Type B pancreatic cell (in vitro differentiated cells): ENCODE results near the gene EFNA5. TPM values are rescaled to one million over a fixed set of nuclear protein-coding genes. Genes with fewer than 3 reads are reported as not detected.

Source experiments
- DNase-seq: peaks from one replicate; pipeline ENCODE4 v3.0.0; 2021; ENCODE audit warnings: mixed read lengths; ENCODE audit not compliant: unreplicated experiment; ENCODE audit errors: extremely low spot score
- H3K27ac Mint-ChIP-seq: 2 replicates; pipeline ENCODE4 v1.8.0; 2021; ENCODE audit warnings: mild to moderate bottlenecking, mixed read lengths
- H3K27me3 Mint-ChIP-seq: 2 replicates; pipeline ENCODE4 v1.8.0; 2021; ENCODE audit warnings: mixed read lengths
- H3K36me3 Mint-ChIP-seq: 2 replicates; pipeline ENCODE4 v1.8.0; 2021; ENCODE audit warnings: mixed read lengths
- H3K4me1 Mint-ChIP-seq: one replicate; pipeline ENCODE4 v1.8.0; 2021; ENCODE audit warnings: mixed read lengths; ENCODE audit not compliant: unreplicated experiment
- H3K4me3 Mint-ChIP-seq: 2 replicates; pipeline ENCODE4 v1.8.0; 2021; ENCODE audit warnings: mild to moderate bottlenecking, mixed read lengths
- H3K9me3 Mint-ChIP-seq: 2 replicates; pipeline ENCODE4 v1.8.0; 2021; ENCODE audit warnings: mixed read lengths
- total RNA-seq: library from RNA; stranded (reverse); gene quantifications from 2 replicates; pipeline ENCODE4 v1.2.1, GENCODE V29; 2021; ENCODE audit warnings: low replicate concordance
- TF ChIP-seq, protein P1 (sequence below): fragments of 200-600 bp; sonication (generic); conservative IDR thresholded peaks from 2 replicates; pipeline ENCODE4 v1.5.0; 2021; ENCODE audit warnings: antibody characterized with exemption, mild to moderate bottlenecking

EFNA5 gene
- total RNA-seq, 1 donor from 2014 or later = 65.0 TPM

DNA sequence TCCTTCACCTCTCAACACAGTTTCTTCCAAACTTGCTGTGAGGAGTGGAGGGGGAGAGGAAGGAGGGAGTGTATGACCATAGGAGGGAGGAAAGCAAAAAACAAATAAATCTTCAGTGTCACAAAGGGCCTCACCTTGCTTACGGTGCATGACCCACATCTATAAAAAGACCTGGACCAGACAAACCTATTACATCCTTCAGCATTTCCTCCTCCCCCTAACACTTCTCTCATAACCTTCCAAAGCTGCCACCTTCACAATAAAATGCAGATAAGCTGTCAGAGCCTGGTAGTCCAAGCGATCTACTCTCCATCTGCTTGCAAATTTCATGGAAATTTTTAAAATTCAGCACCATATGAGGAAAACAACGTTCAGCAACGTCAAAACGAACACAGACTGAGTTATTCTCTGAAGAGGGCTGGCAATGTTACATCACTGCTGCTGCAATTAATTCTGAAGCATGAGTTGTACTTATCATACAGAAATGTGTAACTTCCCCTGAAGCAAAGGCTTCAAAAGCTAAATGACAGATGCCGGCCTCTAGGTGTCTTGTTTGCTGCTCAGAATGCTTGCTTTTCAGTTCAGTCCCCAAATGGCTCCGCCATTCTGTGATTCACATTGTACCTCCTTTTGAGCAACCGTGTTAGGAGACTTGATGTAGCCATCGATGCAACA lies 62.9 kb downstream of the EFNA5 start:
- TF ChIP-seq, protein P1, sequence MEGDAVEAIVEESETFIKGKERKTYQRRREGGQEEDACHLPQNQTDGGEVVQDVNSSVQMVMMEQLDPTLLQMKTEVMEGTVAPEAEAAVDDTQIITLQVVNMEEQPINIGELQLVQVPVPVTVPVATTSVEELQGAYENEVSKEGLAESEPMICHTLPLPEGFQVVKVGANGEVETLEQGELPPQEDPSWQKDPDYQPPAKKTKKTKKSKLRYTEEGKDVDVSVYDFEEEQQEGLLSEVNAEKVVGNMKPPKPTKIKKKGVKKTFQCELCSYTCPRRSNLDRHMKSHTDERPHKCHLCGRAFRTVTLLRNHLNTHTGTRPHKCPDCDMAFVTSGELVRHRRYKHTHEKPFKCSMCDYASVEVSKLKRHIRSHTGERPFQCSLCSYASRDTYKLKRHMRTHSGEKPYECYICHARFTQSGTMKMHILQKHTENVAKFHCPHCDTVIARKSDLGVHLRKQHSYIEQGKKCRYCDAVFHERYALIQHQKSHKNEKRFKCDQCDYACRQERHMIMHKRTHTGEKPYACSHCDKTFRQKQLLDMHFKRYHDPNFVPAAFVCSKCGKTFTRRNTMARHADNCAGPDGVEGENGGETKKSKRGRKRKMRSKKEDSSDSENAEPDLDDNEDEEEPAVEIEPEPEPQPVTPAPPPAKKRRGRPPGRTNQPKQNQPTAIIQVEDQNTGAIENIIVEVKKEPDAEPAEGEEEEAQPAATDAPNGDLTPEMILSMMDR = peak; percentile 33
- Mint-ChIP-seq H3K27ac (no peak overlapping the region), H3K4me1 (peaks cover 57% of the 10 kb centered on the region), H3K4me3 (peak overlapping the region; percentile 44), H3K36me3 (no peaks in the 10 kb centered on the region), H3K9me3 (peaks cover 5% of the 10 kb centered on the region), H3K27me3 (no peaks in the 10 kb centered on the region)
- DNase-seq = no peak

DNA sequence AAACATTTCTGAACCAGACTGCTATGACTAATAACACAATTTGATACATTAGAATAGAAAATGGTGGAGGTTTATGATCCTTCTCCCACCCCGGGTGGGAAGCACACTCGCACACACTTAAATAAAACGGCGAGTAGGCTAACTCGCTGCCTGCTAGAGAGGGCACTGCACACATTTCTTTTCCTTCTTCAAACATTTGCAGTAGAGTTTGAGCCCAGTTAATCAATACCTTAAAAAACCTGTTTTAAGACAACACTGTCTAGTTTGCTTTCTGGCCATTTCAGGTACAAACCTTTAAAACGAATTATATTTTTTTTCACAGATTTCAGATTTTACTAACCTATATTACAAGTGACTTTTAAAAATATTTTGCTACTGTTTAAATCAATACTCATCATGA lies 63.5 kb downstream of the EFNA5 start:
- no peaks in the 10 kb centered on the region for H3K36me3 Mint-ChIP-seq
- no peak for DNase-seq
- TF ChIP-seq, protein P1 = no peak
- H3K27me3 Mint-ChIP-seq = no peaks in the 10 kb centered on the region
- H3K4me1 Mint-ChIP-seq = peaks cover 60% of the 10 kb centered on the region
- peaks cover 5% of the 10 kb centered on the region for H3K9me3 Mint-ChIP-seq
- H3K27ac Mint-ChIP-seq = no peak overlapping the region
- peak overlapping the region; percentile 44 for H3K4me3 Mint-ChIP-seq

DNA sequence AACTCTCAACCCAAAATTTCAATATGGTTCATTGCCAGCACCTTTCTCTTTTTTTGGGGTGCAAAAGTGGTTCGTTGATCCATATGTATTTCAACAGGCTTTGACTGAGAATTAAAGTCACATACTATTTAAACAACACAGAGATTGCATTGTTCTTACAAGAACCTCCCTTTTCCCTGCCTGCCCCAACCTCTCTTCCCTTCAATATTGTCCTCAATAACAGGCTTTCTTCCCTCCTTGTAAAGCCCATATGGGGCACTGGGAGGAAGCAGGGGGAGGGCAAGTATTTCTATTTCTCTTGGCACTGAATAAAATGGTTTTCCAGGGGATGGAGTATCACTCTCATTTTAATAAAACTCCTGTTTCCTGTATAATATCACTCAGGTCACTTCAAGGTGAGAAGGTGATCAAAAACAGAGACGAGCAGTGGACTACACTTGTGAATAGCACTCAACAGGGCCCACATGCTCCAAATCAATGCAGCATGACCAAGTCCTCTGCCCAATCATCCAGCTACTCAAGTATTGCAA lies 65.1 kb downstream of the EFNA5 start:
- Mint-ChIP-seq H3K36me3 (peaks cover 9% of the 10 kb centered on the region), H3K27ac (peak overlapping the region; percentile 29), H3K4me3 (peak overlapping the region; percentile 31), H3K27me3 (peaks cover 3% of the 10 kb centered on the region), H3K4me1 (peaks cover 66% of the 10 kb centered on the region), H3K9me3 (peaks cover 3% of the 10 kb centered on the region)
- TF ChIP-seq, protein P1 = no peak
- DNase-seq = no peak

DNA sequence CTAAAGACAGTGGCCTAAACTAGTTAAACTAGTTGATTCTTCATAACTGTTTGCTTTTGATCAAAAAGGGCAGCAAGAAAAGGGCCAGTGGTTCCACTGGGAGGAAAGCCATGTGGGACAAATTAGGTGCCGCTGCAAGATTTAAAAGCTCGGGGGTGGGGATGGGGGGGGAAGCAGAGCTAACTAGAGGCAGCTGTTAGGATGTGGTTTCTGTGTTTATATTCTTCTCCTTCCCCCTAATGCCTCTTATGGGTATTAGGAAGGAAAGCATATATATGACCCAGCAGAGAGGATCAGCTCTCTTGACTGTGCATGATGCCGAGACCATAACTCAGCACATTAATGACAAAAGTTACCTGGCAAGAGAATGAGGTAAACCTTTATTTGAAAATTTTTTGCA lies 65.7 kb downstream of the EFNA5 start:
- Mint-ChIP-seq H3K36me3 (peaks cover 9% of the 10 kb centered on the region), H3K9me3 (no peaks in the 10 kb centered on the region), H3K4me1 (peaks cover 66% of the 10 kb centered on the region), H3K4me3 (no peak overlapping the region), H3K27ac (no peak overlapping the region), H3K27me3 (peaks cover 3% of the 10 kb centered on the region)
- DNase-seq = no peak
- TF ChIP-seq, protein P1 = no peak

DNA sequence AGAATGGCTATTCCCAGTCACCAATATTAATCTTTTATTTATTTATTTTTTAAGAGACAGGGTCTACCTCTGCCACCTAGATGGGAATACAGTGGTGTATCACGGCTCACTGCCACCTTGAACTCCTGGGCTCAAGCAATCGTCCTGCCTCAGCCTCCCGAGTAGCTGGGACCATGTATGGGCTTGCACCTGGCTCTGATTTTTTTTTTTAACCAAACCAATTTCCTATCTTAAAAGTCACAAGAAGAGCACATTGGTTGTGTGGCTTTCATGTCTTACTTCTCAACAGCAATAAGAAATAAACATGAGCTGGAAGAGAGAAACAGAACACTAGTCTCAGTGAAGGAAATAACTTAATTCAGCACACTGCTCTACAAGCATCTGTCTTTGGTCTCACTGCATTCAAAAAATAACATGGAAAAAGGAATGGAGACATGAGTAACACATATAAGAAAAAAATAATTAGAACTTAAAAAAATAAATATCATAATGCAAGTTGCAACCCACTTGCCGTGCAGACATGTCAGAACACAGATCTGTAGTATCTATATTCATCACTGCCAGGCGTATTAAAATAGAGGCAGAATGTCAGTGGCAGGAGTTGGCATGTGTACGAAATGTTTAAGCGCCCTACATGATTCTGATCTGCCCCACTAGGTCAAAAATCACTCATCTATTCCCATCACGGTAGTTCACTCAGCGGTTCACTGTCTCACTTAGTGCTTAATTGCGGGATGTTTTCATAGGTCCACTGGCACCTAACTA lies 66.4 kb downstream of the EFNA5 start:
- no peak for DNase-seq
- Mint-ChIP-seq H3K4me3 (no peak overlapping the region), H3K27me3 (peaks cover 3% of the 10 kb centered on the region), H3K4me1 (peaks cover 66% of the 10 kb centered on the region), H3K36me3 (peaks cover 9% of the 10 kb centered on the region), H3K9me3 (no peaks in the 10 kb centered on the region), H3K27ac (no peak overlapping the region)
- TF ChIP-seq, protein P1 = no peak
